ENCODE results near the gene DDX52. TPM values are rescaled to one million over a fixed set of nuclear protein-coding genes. Genes with fewer than 3 reads are reported as not detected.

The DDX52 gene
- total and polyA plus RNA-seq, 2 of the 13 experiments (the other 11 are each of a cell fraction or from before 2014, with no cell fraction given), result 8.9 to 36.1 TPM

GRCh38 chr17:37614391-37614790, 28.9 kb downstream of the DDX52 start:
- in situ Hi-C loops (cut with HindIII; ENCODE audit: extremely low pct_ligation_motif_present, low pct_unique_long_range_greater_than_20kb), result no loop called here
- POLR2A ChIA-PET, result no interaction called here
- no peak overlapping the region for H3K4me3 ChIP-seq (replicated peaks in 1 of 3; ENCODE audit: insufficient read depth in 1 of 3, low read depth in 2 of 3, low read length in 3 of 3)
- 90% methylated on average over 5 of the region's 5 CpGs for WGBS (ENCODE audit: low lambda C conversion rate)
- H3K4me2 ChIP-seq (ENCODE audit: low read depth, low read length), result no peak overlapping the region
- no peak for DNase-seq (ENCODE audit: low spot score)
- H3K36me3 ChIP-seq (replicated peaks in 1 of 2; ENCODE audit: control insufficient read depth in 1 of 2, insufficient read depth in 2 of 2, low read length in 2 of 2), result peaks cover 1 to 51% of the 10 kb centered on the region in 2 experiments; a peak in 3 of 5 replicates
- intact Hi-C loops (cut with micrococcal nuclease; ENCODE audit: unreplicated experiment), result no loop called here
- H3K9me3 ChIP-seq (ENCODE audit: low read length), result no peaks in the 10 kb centered on the region
- no TSS peak for BruUV-seq (replicated peaks)
- no peak overlapping the region for H3K27ac ChIP-seq (ENCODE audit: extremely low read length, insufficient read depth, low read length)
- no peak for FAIRE-seq
- no peaks in the 10 kb centered on the region for H3K79me2 ChIP-seq (ENCODE audit: insufficient read depth, low read length)
- H4K20me1 ChIP-seq (ENCODE audit: insufficient read depth, low read length), result no peaks in the 10 kb centered on the region
- CTCF ChIA-PET (ENCODE audit: low intra/inter-chr PET ratio, low total read pairs), result no interaction called here
- no peaks in the 10 kb centered on the region for H3K4me1 ChIP-seq (ENCODE audit: insufficient read depth, low read length)
- no peak overlapping the region for H3K9ac ChIP-seq (ENCODE audit: insufficient read depth, low read depth, low read length)
- no peaks in the 10 kb centered on the region for H3K27me3 ChIP-seq (ENCODE audit: control insufficient read depth in 1 of 2, insufficient read depth in 2 of 2, low read length in 2 of 2)
- no peak overlapping the region for H2AFZ ChIP-seq (ENCODE audit: low read length)
- no peak for ATAC-seq
- no peak for TF ChIP-seq POGZ (CRISPR knock-in tag; IDR thresholded peaks at IDR 0.05)
- no peak for TF ChIP-seq STAG1 (CRISPR knock-in tag; IDR thresholded peaks at IDR 0.05)
- TF ChIP-seq KLF6 (CRISPR knock-in tag; IDR thresholded peaks at IDR 0.05), result no peak
- TF ChIP-seq HDAC1 (CRISPR knock-in tag; IDR thresholded peaks at IDR 0.05), result no peak
- no peak for TF ChIP-seq MYNN (CRISPR knock-in tag; IDR thresholded peaks at IDR 0.05; ENCODE audit: low read depth)
- no peak for TF ChIP-seq SKI (IDR thresholded peaks at IDR 0.05; ENCODE audit: partially characterized antibody)
- TF ChIP-seq HNRNPK (IDR thresholded peaks at IDR 0.05; ENCODE audit: low read depth, low read length, poor library complexity, severe bottlenecking), result no peak
- no peak for TF ChIP-seq ZNF329 (CRISPR knock-in tag; IDR thresholded peaks at IDR 0.05; ENCODE audit: low read depth)
- no peak for TF ChIP-seq JUNB (CRISPR knock-in tag; IDR thresholded peaks at IDR 0.05; ENCODE audit: borderline replicate concordance)
- no peak for TF ChIP-seq SNAI1 (CRISPR knock-in tag; IDR thresholded peaks at IDR 0.05; ENCODE audit: borderline replicate concordance)
- TF ChIP-seq SRSF9 (IDR thresholded peaks at IDR 0.05; ENCODE audit: borderline replicate concordance, insufficient read depth, low read depth, low read length, poor library complexity, severe bottlenecking), result no peak
- no peak for TF ChIP-seq PRDM15 (CRISPR knock-in tag; IDR thresholded peaks at IDR 0.05)
- TF ChIP-seq RFX1 (IDR thresholded peaks at IDR 0.05), result no peak

All from HepG2 (cell line).